ENCODE results near the gene GLIPR1L2. TPM values are rescaled to one million over a fixed set of nuclear protein-coding genes. Genes with fewer than 3 reads are reported as not detected.

The GLIPR1L2 gene
- total and polyA plus RNA-seq, 2 experiments from 2014 or later = 0.08 TPM; not detected in 1

DNA sequence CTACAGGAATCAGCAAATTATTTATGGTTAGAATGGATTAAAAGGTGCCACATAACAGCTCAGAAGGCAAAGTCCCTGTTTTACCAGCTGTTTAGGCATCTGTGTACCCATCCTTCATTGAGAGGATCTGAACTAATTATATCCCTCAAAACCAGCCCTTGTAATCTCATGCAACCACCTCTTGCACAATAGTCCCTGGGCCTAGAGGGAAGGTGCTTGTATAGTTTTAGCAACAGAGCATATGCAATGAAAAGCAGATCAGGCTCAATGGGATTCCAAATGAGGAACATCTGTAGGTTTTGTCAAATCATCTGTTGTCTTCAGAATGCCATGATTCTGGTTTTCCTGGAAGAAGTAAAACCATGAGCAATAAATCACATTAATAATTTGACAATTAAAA is 26.0 kb upstream of the GLIPR1L2 start:
- Histone ChIP-seq H3K27me3 (ENCODE audit: insufficient read depth) (no peaks in the 10 kb centered on the region), H3F3A (replicated peaks; ENCODE audit: low read depth) (no peaks in the 10 kb centered on the region), H3K4me2 (no peak overlapping the region), H3K4me3 (no peak overlapping the region), H4K20me1 (replicated peaks; ENCODE audit: insufficient read depth) (no peaks in the 10 kb centered on the region), H3K36me3 (ENCODE audit: insufficient read depth) (no peaks in the 10 kb centered on the region), H3K79me2 (replicated peaks; ENCODE audit: insufficient read depth) (no peaks in the 10 kb centered on the region), H2AFZ (no peak overlapping the region), H3K4me1 (ENCODE audit: insufficient read depth) (peaks cover 36% of the 10 kb centered on the region), H3K9me2 (ENCODE audit: insufficient read depth) (0 out of 2 replicates have a peak, but pooled peaks cover 4% of the 10 kb centered on the region), H3K27ac (ENCODE audit: low read depth) (no peak overlapping the region)
- Mint-ChIP-seq H3K27ac (0 out of 2 replicates have a peak overlapping the region, but pooled peaks have one; percentile 12), H3K27me3 (ENCODE audit: insufficient read depth, low read depth, poor library complexity) (no peaks in the 10 kb centered on the region), H3K4me3 (no peak overlapping the region), H3K4me1 (peaks cover 35% of the 10 kb centered on the region), H3K9me3 (peaks cover 13% of the 10 kb centered on the region; the same call in 2 of the 3 replicates), H3K36me3 (ENCODE audit: low read depth) (peaks cover 25% of the 10 kb centered on the region)
- DNase-seq (ENCODE audit: low spot score) = no peak
- no peak for ATAC-seq
- TF ChIP-seq, protein P1, sequence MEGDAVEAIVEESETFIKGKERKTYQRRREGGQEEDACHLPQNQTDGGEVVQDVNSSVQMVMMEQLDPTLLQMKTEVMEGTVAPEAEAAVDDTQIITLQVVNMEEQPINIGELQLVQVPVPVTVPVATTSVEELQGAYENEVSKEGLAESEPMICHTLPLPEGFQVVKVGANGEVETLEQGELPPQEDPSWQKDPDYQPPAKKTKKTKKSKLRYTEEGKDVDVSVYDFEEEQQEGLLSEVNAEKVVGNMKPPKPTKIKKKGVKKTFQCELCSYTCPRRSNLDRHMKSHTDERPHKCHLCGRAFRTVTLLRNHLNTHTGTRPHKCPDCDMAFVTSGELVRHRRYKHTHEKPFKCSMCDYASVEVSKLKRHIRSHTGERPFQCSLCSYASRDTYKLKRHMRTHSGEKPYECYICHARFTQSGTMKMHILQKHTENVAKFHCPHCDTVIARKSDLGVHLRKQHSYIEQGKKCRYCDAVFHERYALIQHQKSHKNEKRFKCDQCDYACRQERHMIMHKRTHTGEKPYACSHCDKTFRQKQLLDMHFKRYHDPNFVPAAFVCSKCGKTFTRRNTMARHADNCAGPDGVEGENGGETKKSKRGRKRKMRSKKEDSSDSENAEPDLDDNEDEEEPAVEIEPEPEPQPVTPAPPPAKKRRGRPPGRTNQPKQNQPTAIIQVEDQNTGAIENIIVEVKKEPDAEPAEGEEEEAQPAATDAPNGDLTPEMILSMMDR (conservative IDR thresholded peaks at IDR 0.05; ENCODE audit: low read depth in 2 of 2) = no peak
- TF ChIP-seq EZH2phosphoT487 (IDR thresholded peaks at IDR 0.05; ENCODE audit: unreplicated experiment) = no peak
- TF ChIP-seq ZNF114 (CRISPR knock-in tag; IDR thresholded peaks at IDR 0.05) = no peak
- no peak for TF ChIP-seq NANOG (IDR thresholded peaks at IDR 0.05; ENCODE audit: borderline replicate concordance)
- no peak for TF ChIP-seq STAT1 (IDR thresholded peaks at IDR 0.05; ENCODE audit: unreplicated experiment)
- TF ChIP-seq JUNB (IDR thresholded peaks at IDR 0.05; ENCODE audit: unreplicated experiment) = no peak
- no peak for TF ChIP-seq CREB1 (CRISPR knock-in tag; IDR thresholded peaks at IDR 0.05; ENCODE audit: low read depth)
- TF ChIP-seq, protein P2, sequence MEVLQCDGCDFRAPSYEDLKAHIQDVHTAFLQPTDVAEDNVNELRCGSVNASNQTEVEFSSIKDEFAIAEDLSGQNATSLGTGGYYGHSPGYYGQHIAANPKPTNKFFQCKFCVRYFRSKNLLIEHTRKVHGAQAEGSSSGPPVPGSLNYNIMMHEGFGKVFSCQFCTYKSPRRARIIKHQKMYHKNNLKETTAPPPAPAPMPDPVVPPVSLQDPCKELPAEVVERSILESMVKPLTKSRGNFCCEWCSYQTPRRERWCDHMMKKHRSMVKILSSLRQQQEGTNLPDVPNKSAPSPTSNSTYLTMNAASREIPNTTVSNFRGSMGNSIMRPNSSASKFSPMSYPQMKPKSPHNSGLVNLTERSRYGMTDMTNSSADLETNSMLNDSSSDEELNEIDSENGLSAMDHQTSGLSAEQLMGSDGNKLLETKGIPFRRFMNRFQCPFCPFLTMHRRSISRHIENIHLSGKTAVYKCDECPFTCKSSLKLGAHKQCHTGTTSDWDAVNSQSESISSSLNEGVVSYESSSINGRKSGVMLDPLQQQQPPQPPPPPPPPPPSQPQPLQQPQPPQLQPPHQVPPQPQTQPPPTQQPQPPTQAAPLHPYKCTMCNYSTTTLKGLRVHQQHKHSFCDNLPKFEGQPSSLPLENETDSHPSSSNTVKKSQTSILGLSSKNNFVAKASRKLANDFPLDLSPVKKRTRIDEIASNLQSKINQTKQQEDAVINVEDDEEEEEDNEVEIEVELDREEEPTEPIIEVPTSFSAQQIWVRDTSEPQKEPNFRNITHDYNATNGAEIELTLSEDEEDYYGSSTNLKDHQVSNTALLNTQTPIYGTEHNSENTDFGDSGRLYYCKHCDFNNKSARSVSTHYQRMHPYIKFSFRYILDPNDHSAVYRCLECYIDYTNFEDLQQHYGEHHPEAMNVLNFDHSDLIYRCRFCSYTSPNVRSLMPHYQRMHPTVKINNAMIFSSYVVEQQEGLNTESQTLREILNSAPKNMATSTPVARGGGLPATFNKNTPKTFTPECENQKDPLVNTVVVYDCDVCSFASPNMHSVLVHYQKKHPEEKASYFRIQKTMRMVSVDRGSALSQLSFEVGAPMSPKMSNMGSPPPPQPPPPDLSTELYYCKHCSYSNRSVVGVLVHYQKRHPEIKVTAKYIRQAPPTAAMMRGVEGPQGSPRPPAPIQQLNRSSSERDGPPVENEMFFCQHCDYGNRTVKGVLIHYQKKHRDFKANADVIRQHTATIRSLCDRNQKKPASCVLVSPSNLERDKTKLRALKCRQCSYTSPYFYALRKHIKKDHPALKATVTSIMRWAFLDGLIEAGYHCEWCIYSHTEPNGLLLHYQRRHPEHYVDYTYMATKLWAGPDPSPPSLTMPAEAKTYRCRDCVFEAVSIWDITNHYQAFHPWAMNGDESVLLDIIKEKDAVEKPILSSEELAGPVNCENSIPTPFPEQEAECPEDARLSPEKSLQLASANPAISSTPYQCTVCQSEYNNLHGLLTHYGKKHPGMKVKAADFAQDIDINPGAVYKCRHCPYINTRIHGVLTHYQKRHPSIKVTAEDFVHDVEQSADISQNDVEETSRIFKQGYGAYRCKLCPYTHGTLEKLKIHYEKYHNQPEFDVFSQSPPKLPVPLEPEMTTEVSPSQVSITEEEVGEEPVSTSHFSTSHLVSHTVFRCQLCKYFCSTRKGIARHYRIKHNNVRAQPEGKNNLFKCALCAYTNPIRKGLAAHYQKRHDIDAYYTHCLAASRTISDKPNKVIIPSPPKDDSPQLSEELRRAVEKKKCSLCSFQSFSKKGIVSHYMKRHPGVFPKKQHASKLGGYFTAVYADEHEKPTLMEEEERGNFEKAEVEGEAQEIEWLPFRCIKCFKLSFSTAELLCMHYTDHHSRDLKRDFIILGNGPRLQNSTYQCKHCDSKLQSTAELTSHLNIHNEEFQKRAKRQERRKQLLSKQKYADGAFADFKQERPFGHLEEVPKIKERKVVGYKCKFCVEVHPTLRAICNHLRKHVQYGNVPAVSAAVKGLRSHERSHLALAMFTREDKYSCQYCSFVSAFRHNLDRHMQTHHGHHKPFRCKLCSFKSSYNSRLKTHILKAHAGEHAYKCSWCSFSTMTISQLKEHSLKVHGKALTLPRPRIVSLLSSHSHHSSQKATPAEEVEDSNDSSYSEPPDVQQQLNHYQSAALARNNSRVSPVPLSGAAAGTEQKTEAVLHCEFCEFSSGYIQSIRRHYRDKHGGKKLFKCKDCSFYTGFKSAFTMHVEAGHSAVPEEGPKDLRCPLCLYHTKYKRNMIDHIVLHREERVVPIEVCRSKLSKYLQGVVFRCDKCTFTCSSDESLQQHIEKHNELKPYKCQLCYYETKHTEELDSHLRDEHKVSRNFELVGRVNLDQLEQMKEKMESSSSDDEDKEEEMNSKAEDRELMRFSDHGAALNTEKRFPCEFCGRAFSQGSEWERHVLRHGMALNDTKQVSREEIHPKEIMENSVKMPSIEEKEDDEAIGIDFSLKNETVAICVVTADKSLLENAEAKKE (CRISPR knock-in tag; IDR thresholded peaks at IDR 0.05) = no peak
- no peak for TF ChIP-seq EZH2 (IDR thresholded peaks at IDR 0.05; ENCODE audit: low read depth, unreplicated experiment)
- no peak for TF ChIP-seq ZNF331 (CRISPR knock-in tag; IDR thresholded peaks at IDR 0.05; ENCODE audit: low read depth)
- TF ChIP-seq, protein P3, sequence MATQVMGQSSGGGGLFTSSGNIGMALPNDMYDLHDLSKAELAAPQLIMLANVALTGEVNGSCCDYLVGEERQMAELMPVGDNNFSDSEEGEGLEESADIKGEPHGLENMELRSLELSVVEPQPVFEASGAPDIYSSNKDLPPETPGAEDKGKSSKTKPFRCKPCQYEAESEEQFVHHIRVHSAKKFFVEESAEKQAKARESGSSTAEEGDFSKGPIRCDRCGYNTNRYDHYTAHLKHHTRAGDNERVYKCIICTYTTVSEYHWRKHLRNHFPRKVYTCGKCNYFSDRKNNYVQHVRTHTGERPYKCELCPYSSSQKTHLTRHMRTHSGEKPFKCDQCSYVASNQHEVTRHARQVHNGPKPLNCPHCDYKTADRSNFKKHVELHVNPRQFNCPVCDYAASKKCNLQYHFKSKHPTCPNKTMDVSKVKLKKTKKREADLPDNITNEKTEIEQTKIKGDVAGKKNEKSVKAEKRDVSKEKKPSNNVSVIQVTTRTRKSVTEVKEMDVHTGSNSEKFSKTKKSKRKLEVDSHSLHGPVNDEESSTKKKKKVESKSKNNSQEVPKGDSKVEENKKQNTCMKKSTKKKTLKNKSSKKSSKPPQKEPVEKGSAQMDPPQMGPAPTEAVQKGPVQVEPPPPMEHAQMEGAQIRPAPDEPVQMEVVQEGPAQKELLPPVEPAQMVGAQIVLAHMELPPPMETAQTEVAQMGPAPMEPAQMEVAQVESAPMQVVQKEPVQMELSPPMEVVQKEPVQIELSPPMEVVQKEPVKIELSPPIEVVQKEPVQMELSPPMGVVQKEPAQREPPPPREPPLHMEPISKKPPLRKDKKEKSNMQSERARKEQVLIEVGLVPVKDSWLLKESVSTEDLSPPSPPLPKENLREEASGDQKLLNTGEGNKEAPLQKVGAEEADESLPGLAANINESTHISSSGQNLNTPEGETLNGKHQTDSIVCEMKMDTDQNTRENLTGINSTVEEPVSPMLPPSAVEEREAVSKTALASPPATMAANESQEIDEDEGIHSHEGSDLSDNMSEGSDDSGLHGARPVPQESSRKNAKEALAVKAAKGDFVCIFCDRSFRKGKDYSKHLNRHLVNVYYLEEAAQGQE (IDR thresholded peaks at IDR 0.05; ENCODE audit: unreplicated experiment) = no peak
- TF ChIP-seq, protein P4, sequence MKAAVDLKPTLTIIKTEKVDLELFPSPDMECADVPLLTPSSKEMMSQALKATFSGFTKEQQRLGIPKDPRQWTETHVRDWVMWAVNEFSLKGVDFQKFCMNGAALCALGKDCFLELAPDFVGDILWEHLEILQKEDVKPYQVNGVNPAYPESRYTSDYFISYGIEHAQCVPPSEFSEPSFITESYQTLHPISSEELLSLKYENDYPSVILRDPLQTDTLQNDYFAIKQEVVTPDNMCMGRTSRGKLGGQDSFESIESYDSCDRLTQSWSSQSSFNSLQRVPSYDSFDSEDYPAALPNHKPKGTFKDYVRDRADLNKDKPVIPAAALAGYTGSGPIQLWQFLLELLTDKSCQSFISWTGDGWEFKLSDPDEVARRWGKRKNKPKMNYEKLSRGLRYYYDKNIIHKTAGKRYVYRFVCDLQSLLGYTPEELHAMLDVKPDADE (IDR thresholded peaks at IDR 0.05) = no peak

All from GM23338 (cell line).